Globus pallidus (tissue), 1 donor: ENCODE results near the gene PLEK.
"Not testable (repeated sequence)": the region's sequence is repeated elsewhere in the genome, so short reads cannot be mapped to it uniquely, and the experiment has no call there.

Experiments used
- DNase-seq: peaks from one replicate; pipeline ENCODE4 v3.0.0-alpha.2; 2015; ENCODE audit warnings: low spot score

The PLEK gene

GRCh38 chr2:68365087-68365486 lies at the start of gene PLEK:
TSS of gene PLEK (plus strand) at chr2:68365282. CDS start at chr2:68365352, 70 bp downstream.
- peak; percentile 60 for DNase-seq

- no peak for DNase-seq
Measured at GRCh38 chr2:68316111-68316510, 49.0 kb upstream of the PLEK start.

GRCh38 chr2:68317971-68318913 lies 46.8 kb upstream of the PLEK start:
- peak; percentile 18 for DNase-seq

GRCh38 chr2:68318914-68319397 lies 46.1 kb upstream of the PLEK start:
- peak; percentile 33 for DNase-seq

GRCh38 chr2:68319398-68320117 lies 45.5 kb upstream of the PLEK start, which contains the start of gene CNRIP1:
TSS of gene CNRIP1 (minus strand) at chr2:68319949. CDS start at chr2:68319400, 549 bp downstream.
- peak; percentile 66 for DNase-seq

- DNase-seq, result no peak
Measured at GRCh38 chr2:68320118-68320641, 44.9 kb upstream of the PLEK start.

- DNase-seq, result no peak
Measured at GRCh38 chr2:68325056-68325455, 40.0 kb upstream of the PLEK start.

GRCh38 chr2:68328901-68329300 lies 36.2 kb upstream of the PLEK start:
- DNase-seq, result no peak

GRCh38 chr2:68330691-68331090 lies 34.4 kb upstream of the PLEK start:
- DNase-seq, result no peak

GRCh38 chr2:68333009-68333408 lies 32.1 kb upstream of the PLEK start:
- no peak for DNase-seq

- DNase-seq, result no peak
Measured at GRCh38 chr2:68333931-68334330, 31.2 kb upstream of the PLEK start.

GRCh38 chr2:68336192-68336591 lies 28.9 kb upstream of the PLEK start:
- DNase-seq, result no peak

GRCh38 chr2:68340226-68341061 lies 24.6 kb upstream of the PLEK start:
- no peak for DNase-seq

- no peak for DNase-seq
Measured at GRCh38 chr2:68341062-68341329, 24.1 kb upstream of the PLEK start.

- no peak for DNase-seq
Measured at GRCh38 chr2:68341583-68341982, 23.5 kb upstream of the PLEK start.

GRCh38 chr2:68342470-68342869 lies 22.6 kb upstream of the PLEK start:
- no peak for DNase-seq

- DNase-seq, result no peak
Measured at GRCh38 chr2:68344031-68344430, 21.1 kb upstream of the PLEK start.

GRCh38 chr2:68345129-68345875 lies 19.8 kb upstream of the PLEK start:
- DNase-seq, result no peak

- not testable (repeated sequence) for DNase-seq
Measured at GRCh38 chr2:68349091-68349490, 16.0 kb upstream of the PLEK start.

GRCh38 chr2:68351997-68352396 lies 13.1 kb upstream of the PLEK start:
- no peak for DNase-seq
